ENCODE measurements around the gene ASPSCR1.

DNA sequence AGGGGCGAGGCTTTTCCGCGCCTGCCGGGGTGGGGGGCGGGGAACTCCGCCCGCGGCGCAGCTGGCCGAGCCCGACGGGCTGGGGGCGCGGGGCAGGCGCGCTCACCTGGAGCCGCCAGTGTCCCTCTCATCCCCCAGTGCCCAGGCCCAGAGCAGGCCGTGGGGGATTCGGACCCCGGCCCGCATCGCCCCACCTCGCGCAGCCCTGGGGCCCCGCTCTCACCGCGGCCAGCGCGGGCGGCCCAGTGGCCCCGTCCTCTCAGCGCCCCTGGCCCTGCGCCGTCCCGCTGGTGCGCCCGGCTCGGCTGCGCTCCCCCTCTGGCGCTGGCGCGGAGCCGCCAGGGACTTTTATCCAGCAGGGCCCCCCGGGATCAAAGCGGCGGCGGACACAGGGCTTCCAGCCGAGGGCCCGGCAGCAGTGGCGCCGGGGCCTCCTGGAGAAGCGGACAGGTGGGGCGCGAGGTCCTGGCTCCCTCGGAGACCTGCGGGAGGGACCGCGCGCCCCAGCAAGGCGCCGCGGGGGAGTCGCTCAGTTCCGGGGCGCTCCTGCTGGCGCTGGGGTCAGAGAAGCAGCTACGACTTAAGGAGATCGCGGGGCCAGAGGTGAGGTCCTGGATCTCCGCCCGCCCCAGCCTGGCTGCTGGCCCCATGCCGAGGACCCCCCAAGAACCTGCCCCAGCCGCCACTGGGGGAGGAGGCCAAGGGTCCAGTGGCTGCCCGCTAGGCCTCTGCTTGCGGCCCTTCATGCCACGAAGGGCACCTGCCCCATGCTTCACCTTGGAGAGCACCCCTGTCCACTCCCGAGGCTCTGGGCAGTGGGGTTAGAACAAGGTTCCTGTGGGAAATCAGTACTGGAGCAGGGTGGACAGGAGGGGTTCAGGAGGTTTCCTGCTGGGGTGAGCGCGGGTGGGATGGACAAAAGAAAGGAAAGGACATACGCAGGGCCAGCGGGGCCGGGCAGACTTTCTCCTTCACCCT, 15.6 kb upstream of the ASPSCR1 start:
- TF ChIP-seq POLR2AphosphoS5 (IDR thresholded peaks at IDR 0.05; ENCODE audit: low read depth, low read length) (no peak), POLR2A (IDR thresholded peaks at IDR 0.05; ENCODE audit: low read depth, low read length) (no peak), TAF1 (IDR thresholded peaks at IDR 0.05; ENCODE audit: low read depth, low read length) (no peak), SPI1 (IDR thresholded peaks at IDR 0.05; ENCODE audit: low read depth, low read length) (no peak)

All from GM12891 (cell line).